CD14-positive monocyte (primary cell): Measurements from ENCODE around the gene NIPAL3. TPM values are rescaled to one million over a fixed set of nuclear protein-coding genes. Genes with fewer than 3 reads are reported as not detected.

Experiments
- DNase-seq, 3 donors: peaks; one replicate each; pipeline ENCODE4 v3.0.0-alpha.2; 2011 to 2022
- H2AFZ ChIP-seq: 2 replicates; pipeline ENCODE4 v1.6.0; 2012; ENCODE audit warnings: mild to moderate bottlenecking, low read depth, low read length, inconsistent platforms; ENCODE audit not compliant: insufficient read depth, poor library complexity, severe bottlenecking
- H3K27ac ChIP-seq, 2 donors: 1 replicate in 1 of 2; 2 replicates in 1 of 2; pipeline ENCODE4 v1.5.1; 2012 to 2013; ENCODE audit warnings: low read length in 2 of 2, control low read depth in 1 of 2, inconsistent platforms in 1 of 2, low read depth in 1 of 2, mild to moderate bottlenecking in 1 of 2
- H3K27me3 ChIP-seq, 2 donors: one replicate each; pipeline versions ENCODE4 v1.6.0 to v1.6.1; 2011 to 2013; ENCODE audit warnings: low read length in 2 of 2; ENCODE audit not compliant: control insufficient read depth in 2 of 2, insufficient read depth in 2 of 2
- H3K36me3 ChIP-seq, 2 donors: replicated peaks in 1 of 2; 1 replicate in 1 of 2; 2 replicates in 1 of 2; pipeline versions ENCODE4 v1.5.1 to v1.6.1; 2012 to 2013; ENCODE audit warnings: low read length in 2 of 2, control low read depth in 1 of 2, inconsistent platforms in 1 of 2, mild to moderate bottlenecking in 1 of 2; ENCODE audit not compliant: insufficient read depth in 2 of 2, control insufficient read depth in 1 of 2
- H3K4me1 ChIP-seq, 2 donors: 1 replicate in 1 of 2; 2 replicates in 1 of 2; pipeline versions ENCODE4 v1.5.1 to v1.6.1; 2012 to 2013; ENCODE audit warnings: low read length in 2 of 2, control low read depth in 1 of 2, inconsistent platforms in 1 of 2, mild to moderate bottlenecking in 1 of 2, moderate library complexity in 1 of 2; ENCODE audit not compliant: insufficient read depth in 2 of 2, control insufficient read depth in 1 of 2
- H3K4me2 ChIP-seq: replicated peaks from 2 replicates; pipeline ENCODE3; 2012; ENCODE audit warnings: low read length, moderate library complexity, mild to moderate bottlenecking; ENCODE audit not compliant: poor library complexity, severe bottlenecking; ENCODE audit errors: extremely low read depth
- H3K4me3 ChIP-seq, 3 experiments: fragments of 200-600 bp in 1 of 3; sonication (generic) in 1 of 3; replicated peaks in 1 of 3; 1 replicate in 2 of 3; 2 replicates in 1 of 3; pipeline ENCODE4 v1.5.1; 2011 to 2013; ENCODE audit warnings: low read length in 3 of 3, mild to moderate bottlenecking in 3 of 3, control low read depth in 2 of 3, low read depth in 2 of 3, inconsistent platforms in 1 of 3, moderate library complexity in 1 of 3
- H3K79me2 ChIP-seq: 2 replicates; pipeline ENCODE4 v1.6.0; 2012; ENCODE audit warnings: mild to moderate bottlenecking, control low read depth, inconsistent platforms, low read length, moderate library complexity; ENCODE audit not compliant: insufficient read depth
- H3K9ac ChIP-seq: 2 replicates; pipeline ENCODE4 v1.6.0; 2017; ENCODE audit warnings: low read length, mild to moderate bottlenecking; ENCODE audit not compliant: insufficient read depth, poor library complexity, severe bottlenecking
- H3K9me3 ChIP-seq, 2 donors: replicated peaks in 1 of 2; 1 replicate in 1 of 2; 2 replicates in 1 of 2; pipeline versions ENCODE4 v1.5.1 to v1.6.1; 2012 to 2013; ENCODE audit warnings: low read length in 2 of 2, control low read depth in 1 of 2; ENCODE audit not compliant: control insufficient read depth in 1 of 2, insufficient read depth in 1 of 2
- H4K20me1 ChIP-seq: 2 replicates; pipeline ENCODE4 v1.6.0; 2012; ENCODE audit warnings: mild to moderate bottlenecking, low read length, control low read depth, moderate library complexity; ENCODE audit not compliant: insufficient read depth
- H3K27ac Mint-ChIP-seq, 7 donors: one replicate each; pipeline ENCODE4 v1.8.0; 2020; ENCODE audit warnings: mild to moderate bottlenecking in 7 of 7, mixed read lengths in 7 of 7, moderate library complexity in 6 of 7, inconsistent platforms in 2 of 7
- H3K27me3 Mint-ChIP-seq, 3 donors: one replicate each; pipeline ENCODE4 v1.8.0; 2021 to 2022; ENCODE audit warnings: low read depth in 3 of 3, mild to moderate bottlenecking in 3 of 3, mixed read lengths in 3 of 3, moderate library complexity in 3 of 3, inconsistent platforms in 1 of 3
- H3K36me3 Mint-ChIP-seq, 2 donors: one replicate each; pipeline ENCODE4 v1.8.0; 2020; ENCODE audit warnings: mixed read lengths in 2 of 2, inconsistent platforms in 1 of 2, mild to moderate bottlenecking in 1 of 2
- H3K4me1 Mint-ChIP-seq: one replicate; pipeline ENCODE4 v1.8.0; 2020; ENCODE audit warnings: mild to moderate bottlenecking, mixed read lengths
- H3K4me3 Mint-ChIP-seq, 2 donors: one replicate each; pipeline ENCODE4 v1.8.0; 2020; ENCODE audit warnings: mild to moderate bottlenecking in 2 of 2, mixed read lengths in 2 of 2, moderate library complexity in 1 of 2
- H3K9me3 Mint-ChIP-seq, 7 donors: one replicate each; pipeline ENCODE4 v1.8.0; 2020 to 2022; ENCODE audit warnings: mixed read lengths in 7 of 7, mild to moderate bottlenecking in 6 of 7, moderate library complexity in 6 of 7, inconsistent platforms in 2 of 7
- WGBS: methylation state at CpG from one replicate; pipeline ENCODE4 v1.1.5; 2013; ENCODE audit warnings: missing lambda C conversion rate; ENCODE audit not compliant: insufficient coverage; 5-methylcytosine and 5-hydroxymethylcytosine counted together
- intact Hi-C, 2 donors: fragments of 100-400 bp; cut with micrococcal nuclease; formaldehyde crosslinking; loops; one replicate each; pipeline versions ENCODE4 v1.15.0 to v1.15.1; 2023
- polyA plus RNA-seq, 3 donors: library from polyadenylated mRNA; depleted of rRNA in 1 of 3; unstranded in 2 of 3; stranded (reverse) in 1 of 3; fragments of 300-500 nt in 2 of 3; fragments of >200 nt in 1 of 3; fragmentation: Illumina TruSeq in 2 of 3; gene quantifications; 1 replicate in 2 of 3; 2 replicates in 1 of 3; pipeline ENCODE4 v1.2.3, GENCODE V29; 2012 to 2021
- TF ChIP-seq, protein P1 (sequence below): fragments of 200-600 bp; IDR thresholded peaks from one replicate; pipeline ENCODE4 v1.8.0; 2022; ENCODE audit warnings: antibody characterized with exemption, mild to moderate bottlenecking

The NIPAL3 gene
- polyA plus RNA-seq, 3 donors = 5.9 to 9.6 (median 6.6) TPM

GRCh38 chr1:24474193-24474592, 58.6 kb downstream of the NIPAL3 start:
- peaks cover 0 to 5% (median 0%) of the 10 kb centered on the region in 7 donors for H3K9me3 Mint-ChIP-seq
- Histone ChIP-seq H3K79me2 (no peaks in the 10 kb centered on the region), H3K27me3 (no peaks in the 10 kb centered on the region), H3K36me3 (peaks cover 0 to 3% of the 10 kb centered on the region in 2 donors), H4K20me1 (no peaks in the 10 kb centered on the region), H3K9ac (no peak overlapping the region), H3K4me1 (peaks cover 0 to 7% of the 10 kb centered on the region in 2 donors), H3K4me2 (no peak overlapping the region), H3K4me3 (no peak overlapping the region), H3K9me3 (no peaks in the 10 kb centered on the region), H2AFZ (no peak overlapping the region), H3K27ac (no peak overlapping the region)
- no peak overlapping the region for H3K27ac Mint-ChIP-seq
- TF ChIP-seq, protein P1, sequence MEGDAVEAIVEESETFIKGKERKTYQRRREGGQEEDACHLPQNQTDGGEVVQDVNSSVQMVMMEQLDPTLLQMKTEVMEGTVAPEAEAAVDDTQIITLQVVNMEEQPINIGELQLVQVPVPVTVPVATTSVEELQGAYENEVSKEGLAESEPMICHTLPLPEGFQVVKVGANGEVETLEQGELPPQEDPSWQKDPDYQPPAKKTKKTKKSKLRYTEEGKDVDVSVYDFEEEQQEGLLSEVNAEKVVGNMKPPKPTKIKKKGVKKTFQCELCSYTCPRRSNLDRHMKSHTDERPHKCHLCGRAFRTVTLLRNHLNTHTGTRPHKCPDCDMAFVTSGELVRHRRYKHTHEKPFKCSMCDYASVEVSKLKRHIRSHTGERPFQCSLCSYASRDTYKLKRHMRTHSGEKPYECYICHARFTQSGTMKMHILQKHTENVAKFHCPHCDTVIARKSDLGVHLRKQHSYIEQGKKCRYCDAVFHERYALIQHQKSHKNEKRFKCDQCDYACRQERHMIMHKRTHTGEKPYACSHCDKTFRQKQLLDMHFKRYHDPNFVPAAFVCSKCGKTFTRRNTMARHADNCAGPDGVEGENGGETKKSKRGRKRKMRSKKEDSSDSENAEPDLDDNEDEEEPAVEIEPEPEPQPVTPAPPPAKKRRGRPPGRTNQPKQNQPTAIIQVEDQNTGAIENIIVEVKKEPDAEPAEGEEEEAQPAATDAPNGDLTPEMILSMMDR = no peak
- H3K4me1 Mint-ChIP-seq = peaks cover 9% of the 10 kb centered on the region
- intact Hi-C loops = loop anchor here in 1 of 2 donors (5.0 kb wide), 1 partner anchor 33 kb away; no protein-coding TSS in a partner anchor
- DNase-seq = no peak
- H3K4me3 Mint-ChIP-seq = no peak overlapping the region
- peaks cover 0 to 2% (median 1%) of the 10 kb centered on the region in 3 donors for H3K27me3 Mint-ChIP-seq
- H3K36me3 Mint-ChIP-seq = peaks cover 9 to 10% of the 10 kb centered on the region in 2 donors

DNA sequence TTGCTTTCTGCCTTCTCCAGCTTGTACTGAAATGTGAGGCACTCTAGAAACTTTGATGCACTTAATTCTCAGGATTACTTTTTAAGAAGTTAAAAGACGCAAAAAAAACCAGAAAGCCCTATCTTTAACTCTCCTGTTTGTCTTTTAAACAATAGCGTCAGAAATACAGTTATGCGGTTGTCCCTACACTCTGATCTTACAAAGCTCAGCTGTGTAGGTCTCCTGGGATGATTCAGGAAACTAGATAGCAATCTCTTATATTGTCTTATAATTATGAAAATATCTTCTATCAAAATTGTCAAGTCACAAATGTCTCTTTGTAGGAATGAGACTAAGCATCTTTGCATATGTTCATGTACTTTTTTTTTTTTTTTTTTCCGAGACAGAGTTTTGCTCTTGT, 60.1 kb downstream of the NIPAL3 start:
- no peak for DNase-seq

More for the DNA sequence above, 60.1 kb downstream of the NIPAL3 start:
- Mint-ChIP-seq H3K27ac (no peak overlapping the region), H3K9me3 (peaks cover 0 to 2% (median 0%) of the 10 kb centered on the region in 7 donors), H3K36me3 (peaks cover 0 to 5% of the 10 kb centered on the region in 2 donors), H3K27me3 (peaks cover 0 to 2% (median 1%) of the 10 kb centered on the region in 3 donors), H3K4me3 (no peak overlapping the region), H3K4me1 (peaks cover 12% of the 10 kb centered on the region)
- Histone ChIP-seq H3K27me3 (no peaks in the 10 kb centered on the region), H4K20me1 (no peaks in the 10 kb centered on the region), H3K9me3 (no peaks in the 10 kb centered on the region), H3K9ac (no peak overlapping the region), H3K4me3 (no peak overlapping the region), H3K27ac (no peak overlapping the region), H3K4me2 (no peak overlapping the region), H3K79me2 (no peaks in the 10 kb centered on the region), H3K36me3 (no peaks in the 10 kb centered on the region), H2AFZ (no peak overlapping the region), H3K4me1 (peaks cover 5 to 7% of the 10 kb centered on the region in 2 donors)
- intact Hi-C loops = no loop called here
- TF ChIP-seq, protein P1 = no peak
- WGBS = 100% methylated on average over 3 of the region's 4 CpGs
